GM19035 (cell line): ENCODE results near the gene WWOX.

Source experiments
- ATAC-seq: cut with Tn5 transposase; IDR thresholded peaks from one replicate; pipeline ENCODE4 v1.9.1; 2021; ENCODE audit not compliant: unreplicated experiment

The WWOX gene

DNA sequence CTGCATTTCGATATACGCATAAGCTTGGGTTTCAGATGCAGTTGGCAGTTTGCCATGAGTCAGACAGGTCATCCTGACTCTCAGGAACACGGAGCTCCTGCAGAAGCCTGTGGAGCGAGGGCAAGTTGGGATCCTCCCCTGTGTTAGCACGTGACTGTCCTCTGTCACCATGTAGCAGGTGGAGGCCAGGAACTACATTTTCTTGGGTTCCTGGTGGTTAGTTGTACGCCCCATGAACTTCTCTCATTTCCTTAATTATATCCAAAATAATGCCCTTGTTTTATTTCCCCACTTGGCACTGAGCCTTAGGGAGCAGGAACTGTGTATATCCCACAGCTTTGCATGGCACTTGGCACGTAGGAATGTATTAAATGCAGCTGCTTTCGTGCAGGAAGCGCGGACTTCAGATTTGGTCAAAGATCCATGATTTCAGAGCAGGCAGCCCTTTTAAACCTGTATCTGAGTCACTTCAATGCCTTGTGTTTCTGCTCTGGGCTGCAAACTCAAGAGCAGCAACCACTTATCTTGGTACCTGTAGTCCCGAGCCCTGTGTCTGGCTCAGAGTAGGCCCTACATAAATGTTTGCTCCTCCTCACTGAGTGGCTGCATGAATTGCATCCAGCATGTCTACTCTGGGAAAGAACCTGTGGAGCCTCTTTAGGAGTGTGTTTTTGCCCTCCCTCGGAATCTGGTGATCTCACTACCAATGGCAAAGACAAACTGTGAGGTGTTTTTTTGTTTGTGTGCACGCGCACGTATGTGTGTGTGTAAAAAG lies 1072.7 kb downstream of the WWOX start:
- no peak for ATAC-seq

DNA sequence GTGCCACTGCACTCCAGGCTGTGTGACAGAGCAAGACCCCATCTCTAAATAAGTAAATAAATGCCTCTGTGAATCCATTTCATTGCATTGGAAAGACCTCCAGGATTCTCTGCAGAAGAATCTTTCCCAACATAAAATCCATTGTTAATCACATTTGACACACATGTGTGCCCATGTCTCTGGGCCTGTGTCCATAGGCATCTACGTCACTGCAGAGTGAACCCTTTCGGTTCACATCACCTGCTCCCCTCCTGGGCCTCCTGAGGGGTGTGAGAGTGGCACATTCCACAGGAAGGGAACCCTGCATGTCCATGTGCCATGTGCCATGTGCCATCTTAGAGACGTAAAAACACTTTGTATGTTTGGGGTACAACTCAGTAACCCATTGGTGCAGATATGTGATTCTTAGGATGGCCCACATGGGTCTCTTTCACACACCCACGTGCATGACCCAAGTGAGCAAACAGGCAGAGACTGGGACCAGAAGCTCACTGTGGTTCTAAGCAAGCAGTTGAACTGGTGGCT lies 1073.6 kb downstream of the WWOX start:
- ATAC-seq: no peak

GRCh38 chr16:79173919-79174318 lies 1074.5 kb downstream of the WWOX start:
- ATAC-seq: no peak

- ATAC-seq: no peak
These were observed 1076.0 kb downstream of the WWOX start for GRCh38 chr16:79175286-79176057.

GRCh38 chr16:79177018-79177417 lies 1077.6 kb downstream of the WWOX start:
- no peak for ATAC-seq

- ATAC-seq: no peak
These were observed 1082.0 kb downstream of the WWOX start for GRCh38 chr16:79181419-79181818.

- ATAC-seq: no peak
These were observed 1083.2 kb downstream of the WWOX start for GRCh38 chr16:79182616-79183015.

DNA sequence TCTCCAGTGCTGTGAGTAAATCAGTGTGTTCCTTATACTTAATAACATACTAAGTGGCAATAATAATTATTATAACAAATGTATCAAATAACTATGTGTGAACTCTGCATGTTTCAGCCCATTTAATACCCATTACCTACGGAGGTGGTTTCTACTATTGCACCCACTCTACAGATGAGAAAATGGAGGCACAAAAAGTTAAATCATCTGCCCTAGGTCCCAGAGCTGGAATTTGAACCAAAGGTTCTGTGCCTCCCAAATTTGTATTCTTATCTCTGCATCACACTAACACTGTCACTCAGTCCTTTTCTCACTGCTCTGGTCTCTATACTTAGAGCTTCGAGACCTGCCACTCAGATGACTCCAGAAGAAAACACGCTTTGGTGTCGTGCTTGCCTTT lies 1084.1 kb downstream of the WWOX start:
- ATAC-seq: no peak

DNA sequence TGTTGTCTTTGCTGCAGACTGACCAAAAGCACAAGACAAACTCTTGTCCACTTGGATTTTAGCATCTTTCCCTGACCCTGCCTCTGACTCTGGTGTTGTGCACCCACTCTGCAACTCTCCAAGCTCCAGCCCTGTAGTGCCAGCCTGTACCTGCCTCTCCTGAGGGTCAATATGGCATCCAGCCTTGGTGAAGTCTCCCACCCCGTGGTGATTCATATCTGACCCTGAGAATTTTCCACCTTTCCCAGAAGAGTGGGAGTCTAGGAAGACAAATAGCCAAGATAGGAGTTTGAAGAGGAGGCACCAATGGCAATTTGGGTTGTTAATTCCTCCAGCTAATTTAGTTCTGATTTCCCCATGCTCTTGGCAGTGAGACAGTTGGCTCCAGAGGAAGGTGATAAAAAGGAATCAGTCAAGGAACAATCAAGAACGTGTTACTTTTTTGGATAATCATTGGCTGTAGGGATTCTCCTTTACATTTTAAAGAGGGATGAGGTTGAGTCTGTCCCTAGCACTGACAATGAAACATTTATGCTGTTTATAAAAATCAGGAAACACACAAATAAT lies 1085.1 kb downstream of the WWOX start:
- ATAC-seq: no peak

GRCh38 chr16:79185711-79186110 lies 1086.3 kb downstream of the WWOX start:
- ATAC-seq: no peak

GRCh38 chr16:79186196-79186595 lies 1086.7 kb downstream of the WWOX start:
- ATAC-seq: no peak

GRCh38 chr16:79188115-79188738 lies 1088.8 kb downstream of the WWOX start:
- no peak for ATAC-seq

DNA sequence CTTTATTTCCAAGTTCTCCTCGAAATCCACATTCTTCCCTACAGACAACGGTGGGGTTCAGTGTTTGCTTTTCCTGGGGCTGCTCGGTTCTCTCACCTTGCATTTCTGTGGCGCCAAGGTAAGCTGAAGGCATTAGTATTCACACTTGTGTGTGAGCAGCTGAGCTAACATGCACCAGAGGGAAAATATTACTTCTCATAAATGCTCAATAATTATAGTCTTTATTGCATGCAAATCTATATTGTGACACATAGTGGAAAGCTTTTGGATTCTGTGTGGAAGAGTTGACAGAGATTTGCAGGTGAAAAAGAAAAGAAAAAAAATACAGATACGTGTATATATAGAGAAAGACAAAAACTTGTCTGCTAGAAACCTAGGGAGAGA lies 1089.3 kb downstream of the WWOX start:
- no peak for ATAC-seq

DNA sequence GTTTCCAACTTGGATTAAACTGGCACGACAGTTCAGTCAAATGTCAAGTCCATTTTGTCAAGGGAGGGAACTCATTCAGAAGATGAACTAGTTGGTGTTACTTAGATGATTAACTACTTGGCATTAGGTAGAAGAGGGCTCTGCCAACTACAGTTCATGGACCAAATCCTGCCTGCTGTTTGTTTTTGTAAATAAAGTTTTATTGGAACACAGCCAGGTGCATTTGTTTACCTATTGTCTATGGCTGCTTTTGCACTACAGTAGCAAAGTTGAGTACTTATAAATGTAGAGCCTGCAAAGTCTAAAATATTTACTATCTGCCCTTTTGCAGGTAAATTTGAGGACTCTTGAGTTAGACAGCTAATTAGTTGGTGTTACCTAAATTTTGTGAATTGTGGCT lies 1091.1 kb downstream of the WWOX start:
- no peak for ATAC-seq

- no peak for ATAC-seq
These were observed 1092.5 kb downstream of the WWOX start for GRCh38 chr16:79191933-79192332.

DNA sequence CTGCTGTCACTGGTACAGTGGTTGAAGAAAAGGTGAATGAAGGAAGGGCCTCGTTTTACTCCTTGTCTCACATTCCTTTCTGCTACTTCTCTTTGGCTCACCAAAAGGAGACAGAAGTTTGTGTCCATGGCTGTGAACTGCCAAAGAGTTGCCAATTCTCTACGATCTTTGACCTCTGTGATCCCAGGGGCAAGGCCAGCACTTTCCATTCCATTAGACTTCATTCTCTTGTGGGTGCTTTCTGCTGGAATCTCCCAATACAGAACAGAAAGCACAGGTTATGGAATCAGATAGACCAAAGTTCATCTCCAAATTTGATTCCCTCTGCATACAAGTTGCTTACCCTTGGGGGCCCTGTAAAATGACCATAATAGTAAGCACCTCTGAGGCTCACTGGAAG lies 1093.5 kb downstream of the WWOX start:
- ATAC-seq: no peak

- ATAC-seq: no peak
These were observed 1094.8 kb downstream of the WWOX start for GRCh38 chr16:79194291-79194690.

DNA sequence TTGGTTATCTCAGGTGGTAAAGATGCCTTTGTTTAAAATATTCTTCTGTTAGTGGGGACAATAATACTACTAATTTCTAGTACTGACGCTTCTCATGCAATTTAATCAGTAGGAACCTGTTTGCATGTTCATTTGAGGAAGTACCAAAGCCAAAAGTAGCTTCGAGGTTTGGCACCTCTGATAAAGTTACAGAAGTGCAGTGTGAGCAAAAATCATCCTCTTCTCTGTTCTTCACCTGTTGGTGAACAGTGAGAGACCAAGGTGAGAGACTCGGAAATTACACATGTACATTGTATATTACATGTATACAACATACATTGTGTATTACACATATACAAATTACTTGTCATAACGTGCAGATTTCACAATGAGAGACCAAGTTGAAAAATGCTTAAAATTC lies 1096.5 kb downstream of the WWOX start:
- no peak for ATAC-seq

GRCh38 chr16:79201436-79201835 lies 1102.0 kb downstream of the WWOX start:
- ATAC-seq: no peak

GRCh38 chr16:79202977-79203376 lies 1103.5 kb downstream of the WWOX start:
- no peak for ATAC-seq

DNA sequence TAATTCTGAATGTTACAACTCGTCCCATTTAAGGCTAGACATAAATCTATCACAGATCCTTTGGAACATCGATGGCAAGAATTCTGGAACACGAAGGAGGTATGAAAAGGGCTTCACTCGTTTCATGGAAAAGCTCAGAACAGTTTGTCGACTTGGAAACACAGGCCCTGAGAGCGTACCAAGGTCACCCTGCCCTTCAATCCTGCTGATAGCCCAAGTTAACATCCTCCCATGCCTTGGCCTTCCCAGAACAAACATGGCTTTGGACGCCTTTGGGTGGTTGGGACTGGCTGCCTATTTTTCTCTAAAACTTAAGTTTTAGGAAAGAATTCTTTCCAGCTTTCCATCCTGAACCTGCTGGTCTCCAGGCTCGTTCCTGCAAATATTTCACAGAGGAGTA lies 1105.0 kb downstream of the WWOX start:
- no peak for ATAC-seq
